GM19468 (cell line): ENCODE data around the gene C1orf115.
"Not testable (repeated sequence)": the region's sequence is repeated elsewhere in the genome, so short reads cannot be mapped to it uniquely, and the experiment has no call there.

ENCODE experiments used
- ATAC-seq: cut with Tn5 transposase; IDR thresholded peaks from one replicate; pipeline ENCODE4 v1.9.1; 2021; ENCODE audit warnings: mild to moderate bottlenecking, moderate library complexity, moderate number of reproducible peaks; ENCODE audit not compliant: unreplicated experiment; ENCODE audit errors: extremely low read depth

The C1orf115 gene

GRCh38 chr1:220690140-220691052 lies at the start of gene C1orf115:
TSS of gene C1orf115 (plus strand) at chr1:220690363. CDS start at chr1:220690403, 40 bp downstream.
- peak; percentile 97 for ATAC-seq

GRCh38 chr1:220642285-220642684 lies 47.9 kb upstream of the C1orf115 start:
- no peak for ATAC-seq

GRCh38 chr1:220652995-220653394 lies 37.2 kb upstream of the C1orf115 start:
- ATAC-seq = no peak

GRCh38 chr1:220655509-220655908 lies 34.7 kb upstream of the C1orf115 start:
- ATAC-seq = peak; percentile 61

GRCh38 chr1:220655961-220656740 lies 34.0 kb upstream of the C1orf115 start:
- ATAC-seq = no peak

GRCh38 chr1:220666349-220666748 lies 23.8 kb upstream of the C1orf115 start:
- no peak for ATAC-seq

- ATAC-seq = no peak
These were observed 21.2 kb upstream of the C1orf115 start for GRCh38 chr1:220669005-220669404.

GRCh38 chr1:220670365-220670764 lies 19.8 kb upstream of the C1orf115 start:
- no peak for ATAC-seq

GRCh38 chr1:220673921-220674320 lies 16.2 kb upstream of the C1orf115 start:
- ATAC-seq = no peak

GRCh38 chr1:220677251-220677650 lies 12.9 kb upstream of the C1orf115 start:
- no peak for ATAC-seq

- peak; percentile 86 for ATAC-seq
These were observed 10.0 kb upstream of the C1orf115 start for GRCh38 chr1:220680085-220680687.

- ATAC-seq = no peak
These were observed 8.8 kb upstream of the C1orf115 start for GRCh38 chr1:220681220-220681880.

- no peak for ATAC-seq
These were observed 7.1 kb upstream of the C1orf115 start for GRCh38 chr1:220682901-220683576.

GRCh38 chr1:220683716-220684115 lies 6.4 kb upstream of the C1orf115 start:
- ATAC-seq = not testable (repeated sequence)

GRCh38 chr1:220684890-220685289 lies 5.3 kb upstream of the C1orf115 start:
- ATAC-seq = no peak

- ATAC-seq = no peak
These were observed 4.3 kb upstream of the C1orf115 start for GRCh38 chr1:220685879-220686278.

GRCh38 chr1:220687809-220688208 lies 2.4 kb upstream of the C1orf115 start:
- ATAC-seq = no peak

GRCh38 chr1:220689666-220690065 lies 497 bp upstream of the C1orf115 start:
- no peak for ATAC-seq

- ATAC-seq = no peak
These were observed 1.0 kb downstream of the C1orf115 start for GRCh38 chr1:220691053-220691684.
